ENCODE results near the gene CD200. TPM values are rescaled to one million over a fixed set of nuclear protein-coding genes. Genes with fewer than 3 reads are reported as not detected.

The CD200 gene
- total RNA-seq, 6 experiments from 2014 or later = 0.25 to 0.40 TPM; not detected in 4

GRCh38 chr3:112351823-112352222, 18.9 kb downstream of the CD200 start:
- H3K27ac ChIP-seq = no peak overlapping the region
- ATAC-seq (no peak), DNase-seq (no peak)
- WGBS (ENCODE audit: insufficient coverage, low coverage, low lambda C conversion rate, missing lambda C conversion rate) = 51% methylated on average over 2 of the region's 2 CpGs
- H3K4me3 ChIP-seq = no peak overlapping the region
- H3K4me1 ChIP-seq = no peaks in the 10 kb centered on the region
- intact Hi-C loops (cut with DNase I) = no loop called here
- no peaks in the 10 kb centered on the region for H3K9me3 ChIP-seq
- TF ChIP-seq, protein P1, sequence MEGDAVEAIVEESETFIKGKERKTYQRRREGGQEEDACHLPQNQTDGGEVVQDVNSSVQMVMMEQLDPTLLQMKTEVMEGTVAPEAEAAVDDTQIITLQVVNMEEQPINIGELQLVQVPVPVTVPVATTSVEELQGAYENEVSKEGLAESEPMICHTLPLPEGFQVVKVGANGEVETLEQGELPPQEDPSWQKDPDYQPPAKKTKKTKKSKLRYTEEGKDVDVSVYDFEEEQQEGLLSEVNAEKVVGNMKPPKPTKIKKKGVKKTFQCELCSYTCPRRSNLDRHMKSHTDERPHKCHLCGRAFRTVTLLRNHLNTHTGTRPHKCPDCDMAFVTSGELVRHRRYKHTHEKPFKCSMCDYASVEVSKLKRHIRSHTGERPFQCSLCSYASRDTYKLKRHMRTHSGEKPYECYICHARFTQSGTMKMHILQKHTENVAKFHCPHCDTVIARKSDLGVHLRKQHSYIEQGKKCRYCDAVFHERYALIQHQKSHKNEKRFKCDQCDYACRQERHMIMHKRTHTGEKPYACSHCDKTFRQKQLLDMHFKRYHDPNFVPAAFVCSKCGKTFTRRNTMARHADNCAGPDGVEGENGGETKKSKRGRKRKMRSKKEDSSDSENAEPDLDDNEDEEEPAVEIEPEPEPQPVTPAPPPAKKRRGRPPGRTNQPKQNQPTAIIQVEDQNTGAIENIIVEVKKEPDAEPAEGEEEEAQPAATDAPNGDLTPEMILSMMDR (IDR thresholded peaks at IDR 0.05) = no peak
- no peak for TF ChIP-seq POLR2A (IDR thresholded peaks at IDR 0.05)
- no peaks in the 10 kb centered on the region for H3K27me3 ChIP-seq
- no peaks in the 10 kb centered on the region for H3K36me3 ChIP-seq

- no peaks in the 10 kb centered on the region for H3K27me3 ChIP-seq
- H3K4me1 ChIP-seq = no peaks in the 10 kb centered on the region
- H3K27ac ChIP-seq = no peak overlapping the region
- TF ChIP-seq, protein P1 (IDR thresholded peaks at IDR 0.05) = no peak
- TF ChIP-seq POLR2A (IDR thresholded peaks at IDR 0.05) = no peak
- intact Hi-C loops (cut with DNase I) = no loop called here
- H3K36me3 ChIP-seq = no peaks in the 10 kb centered on the region
- H3K9me3 ChIP-seq = no peaks in the 10 kb centered on the region
- no peak for ATAC-seq
- no peak overlapping the region for H3K4me3 ChIP-seq
- WGBS (ENCODE audit: insufficient coverage, low coverage, low lambda C conversion rate, missing lambda C conversion rate) = 60% methylated on average over 5 of the region's 5 CpGs
- DNase-seq = no peak
Measured at GRCh38 chr3:112352720-112353119, 19.8 kb downstream of the CD200 start.

GRCh38 chr3:112353365-112353764, 20.4 kb downstream of the CD200 start:
- no peak overlapping the region for H3K27ac ChIP-seq
- 54% methylated on average over 3 of the region's 3 CpGs for WGBS (ENCODE audit: insufficient coverage, low coverage, low lambda C conversion rate, missing lambda C conversion rate)

GRCh38 chr3:112354642-112355306, 21.8 kb downstream of the CD200 start:
- H3K36me3 ChIP-seq = no peaks in the 10 kb centered on the region
- no peaks in the 10 kb centered on the region for H3K27me3 ChIP-seq
- no peaks in the 10 kb centered on the region for H3K4me1 ChIP-seq
- no peaks in the 10 kb centered on the region for H3K9me3 ChIP-seq
- DNase-seq (no peak), ATAC-seq (no peak)
- H3K27ac ChIP-seq = no peak overlapping the region
- no peak for TF ChIP-seq POLR2A (IDR thresholded peaks at IDR 0.05)
- intact Hi-C loops (cut with DNase I) = no loop called here
- 76% methylated on average over 2 of the region's 2 CpGs for WGBS (ENCODE audit: insufficient coverage, low coverage, low lambda C conversion rate, missing lambda C conversion rate)
- no peak overlapping the region for H3K4me3 ChIP-seq

More at GRCh38 chr3:112353365-112353764, 20.4 kb downstream of the CD200 start:
- H3K36me3 ChIP-seq = no peaks in the 10 kb centered on the region
- H3K9me3 ChIP-seq = no peaks in the 10 kb centered on the region
- H3K4me3 ChIP-seq = no peak overlapping the region
- H3K27me3 ChIP-seq = no peaks in the 10 kb centered on the region
- intact Hi-C loops (cut with DNase I) = no loop called here
- DNase-seq = no peak
- no peaks in the 10 kb centered on the region for H3K4me1 ChIP-seq
- ATAC-seq = no peak
- TF ChIP-seq, protein P1 (IDR thresholded peaks at IDR 0.05) = no peak
- TF ChIP-seq POLR2A (IDR thresholded peaks at IDR 0.05) = no peak

- 46% methylated on average over 5 of the region's 5 CpGs for WGBS (ENCODE audit: insufficient coverage, low coverage, low lambda C conversion rate, missing lambda C conversion rate)
- ATAC-seq (no peak), DNase-seq (no peak)
- intact Hi-C loops (cut with DNase I) = no loop called here
- Histone ChIP-seq H3K4me3 (no peak overlapping the region), H3K36me3 (no peaks in the 10 kb centered on the region), H3K9me3 (no peaks in the 10 kb centered on the region), H3K4me1 (no peaks in the 10 kb centered on the region), H3K27ac (no peak overlapping the region), H3K27me3 (no peaks in the 10 kb centered on the region)
- TF ChIP-seq, protein P1 (IDR thresholded peaks at IDR 0.05) = no peak
- TF ChIP-seq POLR2A (IDR thresholded peaks at IDR 0.05) = no peak
Measured at GRCh38 chr3:112355307-112355687, 22.3 kb downstream of the CD200 start.

Measured in right lobe of liver (tissue), 6 donors.